ENCODE results near the gene PCIF1.
A peak's percentile ranks its signal among the peaks of the same experiment; 100 is the strongest.
"Not testable (repeated sequence)": the region's sequence is repeated elsewhere in the genome, so short reads cannot be mapped to it uniquely, and the experiment has no call there.

Gene PCIF1

GRCh38 chr20:45968801-45969711, 34.6 kb downstream of the PCIF1 start:
- DNase-seq, result no peak

- no peak for DNase-seq
Measured at GRCh38 chr20:45969712-45970634, 35.5 kb downstream of the PCIF1 start.

GRCh38 chr20:45970646-45971424, 36.4 kb downstream of the PCIF1 start:
- DNase-seq, result no peak

GRCh38 chr20:45971425-45971674, 36.9 kb downstream of the PCIF1 start:
- peak; percentile 62 for DNase-seq

GRCh38 chr20:45971675-45972499, 37.4 kb downstream of the PCIF1 start, which contains the start of gene ZNF335:
TSS of gene ZNF335 (minus strand) at chr20:45972203. CDS start at chr20:45971410, 793 bp downstream.
- DNase-seq, result peak; percentile 95

GRCh38 chr20:45972500-45973183, 38.2 kb downstream of the PCIF1 start:
- peak; percentile 95 for DNase-seq

GRCh38 chr20:45974896-45975565, 40.5 kb downstream of the PCIF1 start:
- no peak for DNase-seq

- DNase-seq, result no peak
Measured at GRCh38 chr20:45975686-45976085, 41.2 kb downstream of the PCIF1 start.

GRCh38 chr20:45976086-45976485, 41.6 kb downstream of the PCIF1 start:
- DNase-seq, result no peak

GRCh38 chr20:45981261-45981660, 46.8 kb downstream of the PCIF1 start:
- no peak for DNase-seq

- DNase-seq, result no peak
Measured at GRCh38 chr20:45983279-45983743, 48.8 kb downstream of the PCIF1 start.

- DNase-seq, result no peak
Measured at GRCh38 chr20:45985573-45985972, 51.1 kb downstream of the PCIF1 start.

- DNase-seq, result peak; percentile 81
Measured at GRCh38 chr20:45987108-45987780, 52.8 kb downstream of the PCIF1 start.

GRCh38 chr20:45988830-45989229, 54.3 kb downstream of the PCIF1 start:
- DNase-seq, result not testable (repeated sequence)

- no peak for DNase-seq
Measured at GRCh38 chr20:45991616-45992015, 57.1 kb downstream of the PCIF1 start.

- DNase-seq, result peak; percentile 38
Measured at GRCh38 chr20:45993197-45993951, 58.9 kb downstream of the PCIF1 start.

- no peak for DNase-seq
Measured at GRCh38 chr20:45994761-45995493, 60.4 kb downstream of the PCIF1 start.

GRCh38 chr20:45995495-45996097, 61.1 kb downstream of the PCIF1 start:
- DNase-seq, result not testable (repeated sequence)
